Measurements from ENCODE around the gene DLX6.

DLX6 gene

DNA sequence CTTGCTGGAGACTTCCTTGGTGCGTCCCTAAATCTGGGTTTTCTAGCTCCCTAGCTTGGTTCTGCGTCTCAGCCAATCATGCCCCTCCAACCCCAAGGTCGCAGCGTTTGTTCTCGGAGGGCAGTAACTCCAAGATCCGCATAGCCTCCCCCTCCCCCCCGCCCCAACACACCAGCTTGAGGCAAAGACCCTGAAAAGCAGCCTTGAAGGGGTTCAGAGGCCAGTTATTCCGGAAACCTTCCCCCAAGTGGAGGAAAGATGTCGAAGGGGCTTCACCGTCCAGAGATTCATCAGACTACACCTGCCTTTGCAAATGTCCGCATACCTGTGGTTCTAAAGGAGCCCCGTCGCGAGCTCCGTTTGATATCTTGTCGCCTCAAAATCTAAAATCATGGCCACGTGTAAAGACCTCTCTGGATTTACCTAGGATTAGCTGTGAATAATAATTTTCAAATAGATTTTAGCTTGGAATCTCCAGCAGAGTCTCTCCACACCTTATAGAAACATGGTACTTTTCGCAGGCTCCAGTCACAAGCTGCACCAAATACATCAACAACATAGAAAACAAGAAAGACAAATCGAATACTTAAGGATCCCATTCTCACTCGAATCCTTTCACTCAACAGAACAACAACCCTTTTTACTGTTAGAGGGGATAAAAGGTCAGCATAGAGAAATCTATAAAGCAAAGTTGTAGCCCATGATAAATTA, 7.9 kb downstream of the DLX6 start:
- TF ChIP-seq, protein P1, sequence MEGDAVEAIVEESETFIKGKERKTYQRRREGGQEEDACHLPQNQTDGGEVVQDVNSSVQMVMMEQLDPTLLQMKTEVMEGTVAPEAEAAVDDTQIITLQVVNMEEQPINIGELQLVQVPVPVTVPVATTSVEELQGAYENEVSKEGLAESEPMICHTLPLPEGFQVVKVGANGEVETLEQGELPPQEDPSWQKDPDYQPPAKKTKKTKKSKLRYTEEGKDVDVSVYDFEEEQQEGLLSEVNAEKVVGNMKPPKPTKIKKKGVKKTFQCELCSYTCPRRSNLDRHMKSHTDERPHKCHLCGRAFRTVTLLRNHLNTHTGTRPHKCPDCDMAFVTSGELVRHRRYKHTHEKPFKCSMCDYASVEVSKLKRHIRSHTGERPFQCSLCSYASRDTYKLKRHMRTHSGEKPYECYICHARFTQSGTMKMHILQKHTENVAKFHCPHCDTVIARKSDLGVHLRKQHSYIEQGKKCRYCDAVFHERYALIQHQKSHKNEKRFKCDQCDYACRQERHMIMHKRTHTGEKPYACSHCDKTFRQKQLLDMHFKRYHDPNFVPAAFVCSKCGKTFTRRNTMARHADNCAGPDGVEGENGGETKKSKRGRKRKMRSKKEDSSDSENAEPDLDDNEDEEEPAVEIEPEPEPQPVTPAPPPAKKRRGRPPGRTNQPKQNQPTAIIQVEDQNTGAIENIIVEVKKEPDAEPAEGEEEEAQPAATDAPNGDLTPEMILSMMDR (IDR thresholded peaks at IDR 0.05), result no peak
- Histone ChIP-seq H3K4me3 (no peak overlapping the region), H3K27ac (no peak overlapping the region), H3K27me3 (peaks cover 3 to 99% of the 10 kb centered on the region in 2 donors), H3K36me3 (no peaks in the 10 kb centered on the region), H3K9me3 (no peaks in the 10 kb centered on the region), H3K4me1 (peaks cover 0 to 22% (median 19%) of the 10 kb centered on the region in 4 donors)
- no peak for DNase-seq
- intact Hi-C loops (cut with DNase I; ENCODE audit: low total_unique reads), result no loop called here

DNA sequence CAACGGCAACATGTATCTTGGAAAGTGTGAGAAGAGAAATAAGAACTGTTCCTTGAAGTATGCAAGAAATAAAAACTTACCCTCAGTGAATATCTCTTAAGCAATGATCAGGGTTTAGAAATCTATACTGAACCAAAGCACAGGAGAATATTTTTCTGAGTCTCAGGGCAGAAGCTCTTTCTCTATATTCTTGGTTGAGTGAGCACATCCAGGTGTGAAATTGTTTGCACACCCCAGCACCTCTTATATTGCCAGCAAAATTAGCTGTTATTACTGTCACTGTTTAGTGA, 8.4 kb downstream of the DLX6 start:
- no peaks in the 10 kb centered on the region for H3K9me3 ChIP-seq
- DNase-seq, result no peak
- peaks cover 3 to 99% of the 10 kb centered on the region in 2 donors for H3K27me3 ChIP-seq
- no peak overlapping the region for H3K4me3 ChIP-seq
- peaks cover 0 to 27% (median 24%) of the 10 kb centered on the region in 4 donors for H3K4me1 ChIP-seq
- TF ChIP-seq, protein P1 (IDR thresholded peaks at IDR 0.05), result no peak
- no peak overlapping the region for H3K27ac ChIP-seq
- intact Hi-C loops (cut with DNase I; ENCODE audit: low total_unique reads), result no loop called here
- no peaks in the 10 kb centered on the region for H3K36me3 ChIP-seq

DNA sequence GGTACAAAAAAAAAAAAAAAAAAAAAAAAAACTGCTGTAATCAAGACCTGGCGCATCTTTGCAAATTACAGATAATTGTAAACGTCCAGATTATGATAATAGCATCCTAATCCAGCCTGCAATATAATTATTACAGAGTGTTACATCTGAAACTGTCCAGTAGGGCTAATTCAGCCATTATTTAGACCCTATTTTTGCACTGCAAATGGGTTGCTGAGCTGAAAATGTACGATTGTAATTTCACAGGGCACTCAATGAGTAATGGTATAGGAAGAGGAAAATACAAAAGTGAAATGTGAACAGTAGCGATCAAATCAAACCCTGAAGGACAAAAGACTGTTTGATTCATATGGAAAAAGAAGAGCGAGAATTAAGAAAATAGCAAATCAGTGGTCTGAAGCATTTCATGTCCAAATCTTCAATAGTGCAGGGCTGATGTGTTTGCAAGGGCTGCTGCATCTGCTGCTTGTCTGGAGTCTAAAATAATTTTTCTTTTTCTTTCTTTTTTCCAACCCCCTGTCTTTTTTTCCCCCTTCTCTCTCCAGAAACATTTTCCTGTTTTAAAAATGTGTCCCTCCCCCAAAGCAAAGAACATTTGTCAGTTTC, 8.9 kb downstream of the DLX6 start:
- H3K9me3 ChIP-seq, result no peaks in the 10 kb centered on the region
- intact Hi-C loops (cut with DNase I; ENCODE audit: low total_unique reads), result no loop called here
- peaks cover 0 to 29% (median 25%) of the 10 kb centered on the region in 4 donors for H3K4me1 ChIP-seq
- TF ChIP-seq, protein P1 (IDR thresholded peaks at IDR 0.05), result no peak
- peaks cover 3 to 99% of the 10 kb centered on the region in 2 donors for H3K27me3 ChIP-seq
- H3K4me3 ChIP-seq, result no peak overlapping the region
- no peaks in the 10 kb centered on the region for H3K36me3 ChIP-seq
- DNase-seq, result no peak
- no peak overlapping the region for H3K27ac ChIP-seq

GRCh38 chr7:97015279-97015678, 9.9 kb downstream of the DLX6 start:
- intact Hi-C loops (cut with DNase I; ENCODE audit: low total_unique reads), result no loop called here
- Histone ChIP-seq H3K4me3 (no peak overlapping the region), H3K27ac (no peak overlapping the region), H3K36me3 (no peaks in the 10 kb centered on the region), H3K27me3 (peaks cover 3 to 99% of the 10 kb centered on the region in 2 donors), H3K9me3 (no peaks in the 10 kb centered on the region), H3K4me1 (peaks cover 0 to 29% (median 25%) of the 10 kb centered on the region in 4 donors)
- no peak for DNase-seq
- TF ChIP-seq, protein P1 (IDR thresholded peaks at IDR 0.05), result no peak

DNA sequence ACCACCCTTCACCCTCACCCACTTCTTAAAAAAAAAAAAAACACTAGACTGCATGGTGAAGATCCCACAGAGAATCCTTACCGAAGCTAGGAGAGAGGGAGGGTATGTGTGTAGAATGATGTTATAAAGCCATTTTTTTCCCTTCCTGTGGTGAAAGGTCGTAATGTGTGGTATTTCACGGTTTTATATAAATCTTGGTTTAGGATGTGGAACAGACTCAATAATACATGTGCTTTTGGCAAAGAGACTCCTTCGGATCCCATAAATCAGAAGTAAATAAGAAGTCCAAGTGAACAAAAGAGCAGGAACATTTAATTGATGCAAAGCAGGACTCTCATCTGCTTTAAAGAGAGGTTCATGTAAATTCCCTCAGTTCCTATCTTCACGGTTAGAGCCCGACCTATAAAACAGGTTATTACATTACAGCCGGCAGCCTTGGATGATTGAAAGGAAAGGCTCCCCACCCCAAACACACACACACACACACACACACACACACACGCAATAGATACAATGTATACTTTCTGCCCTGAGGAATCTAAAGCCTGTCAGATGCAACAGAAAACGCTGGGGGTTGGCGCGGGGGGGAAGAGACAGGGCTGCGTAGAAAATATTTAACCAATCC, 10.5 kb downstream of the DLX6 start:
- Histone ChIP-seq H3K4me1 (peaks cover 0 to 33% (median 26%) of the 10 kb centered on the region in 4 donors), H3K9me3 (no peaks in the 10 kb centered on the region), H3K27me3 (peaks cover 3 to 99% of the 10 kb centered on the region in 2 donors), H3K36me3 (no peaks in the 10 kb centered on the region), H3K4me3 (peak overlapping the region in 1 of 2 donors; percentile 12), H3K27ac (no peak overlapping the region)
- intact Hi-C loops (cut with DNase I; ENCODE audit: low total_unique reads), result no loop called here
- DNase-seq, result no peak
- TF ChIP-seq, protein P1 (IDR thresholded peaks at IDR 0.05), result no peak

All from tibial artery (tissue), 4 donors.